ENCODE measurements around the gene GRPEL1.

- TF ChIP-seq CTCF (conservative IDR thresholded peaks at IDR 0.05; ENCODE audit: low read depth in 2 of 2): no peak
- TF ChIP-seq EZH2 (IDR thresholded peaks at IDR 0.05; ENCODE audit: low read depth, unreplicated experiment): no peak
- no peak for TF ChIP-seq REST (IDR thresholded peaks at IDR 0.05; ENCODE audit: unreplicated experiment)
These were observed 27.1 kb downstream of the GRPEL1 start for GRCh38 chr4:7040765-7041164.
